ENCODE measurements around the gene TXNL4B.

GRCh38 chr16:72107371-72107770, 14.0 kb upstream of the TXNL4B start:
- TF ChIP-seq POLR2AphosphoS5 (IDR thresholded peaks at IDR 0.05; ENCODE audit: borderline replicate concordance, low read depth, low read length) (no peak), EZH2 (IDR thresholded peaks at IDR 0.05) (no peak)
